ENCODE results near the gene PHF14. TPM values are rescaled to one million over a fixed set of nuclear protein-coding genes. Genes with fewer than 3 reads are reported as not detected.

Gene PHF14
- total RNA-seq, 1 experiment from 2014 or later: 50.8 TPM

DNA sequence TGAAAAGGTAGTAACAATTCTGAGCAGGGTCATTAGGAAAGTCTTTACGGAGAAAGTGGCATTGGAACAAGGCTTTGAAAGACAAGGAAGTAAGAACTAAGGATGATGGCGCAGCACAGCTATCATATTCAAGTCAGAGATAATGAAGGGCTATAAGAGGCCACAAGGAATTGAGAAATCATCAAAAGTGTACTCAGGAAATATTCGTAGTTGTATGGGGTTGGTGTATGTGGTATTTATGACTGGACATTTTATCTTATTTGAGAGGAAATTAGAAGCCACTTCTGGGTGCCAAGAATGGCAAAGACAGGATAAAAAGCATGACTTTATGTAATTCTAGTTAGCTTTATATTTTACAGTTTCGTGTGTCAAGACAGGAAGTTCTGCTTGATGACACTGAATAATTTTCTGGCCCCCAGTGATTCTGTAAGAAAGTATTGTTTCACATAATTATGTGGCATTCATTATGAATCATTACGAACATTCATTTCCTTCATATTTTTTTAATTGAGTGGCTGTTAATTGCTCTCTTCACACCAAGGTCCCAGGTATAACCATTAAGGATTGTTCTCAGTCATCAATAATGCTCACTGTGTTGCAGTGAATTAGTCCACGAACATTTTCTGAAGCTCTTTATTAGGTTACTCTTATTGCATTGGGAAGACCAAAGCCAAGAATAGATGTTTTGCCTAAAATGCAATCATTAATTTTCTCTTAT is 244.3 kb downstream of the PHF14 start:
- H3K18ac ChIP-seq (ENCODE audit: insufficient read length, low read depth, low read length): no peak overlapping the region

More for the DNA sequence above, 244.3 kb downstream of the PHF14 start:
- no CpG with 5 or more reads among the region's 6 CpGs for WGBS (ENCODE audit: extremely low coverage, insufficient read length, low lambda C conversion rate)
- no peaks in the 10 kb centered on the region; the same call in 1 of the 2 replicates for H3K27me3 Mint-ChIP-seq (ENCODE audit: low read depth)
- H2AK5ac ChIP-seq (ENCODE audit: insufficient read length, low read length): no peak overlapping the region
- H3K14ac ChIP-seq (ENCODE audit: insufficient read depth, low read length): no peak overlapping the region
- DNase-seq: no peak
- H3K27me3 ChIP-seq (ENCODE audit: insufficient read depth, low read length): no peaks in the 10 kb centered on the region
- H2BK20ac ChIP-seq (ENCODE audit: low read depth, low read length, poor library complexity, severe bottlenecking): no peak overlapping the region
- H2BK120ac ChIP-seq (ENCODE audit: low read depth, low read length, poor library complexity, severe bottlenecking): no peak overlapping the region
- no peak overlapping the region for H3K4ac ChIP-seq (ENCODE audit: low read depth, low read length)
- H3K56ac ChIP-seq (ENCODE audit: insufficient read length, low read depth, low read length): no peak overlapping the region
- no peaks in the 10 kb centered on the region for H3K4me1 Mint-ChIP-seq
- H3T11ph ChIP-seq (ENCODE audit: low read length): no peak overlapping the region
- H3K9ac ChIP-seq (ENCODE audit: extremely low read depth, insufficient read length, low read length): no peak overlapping the region
- no peak overlapping the region for H2BK12ac ChIP-seq (ENCODE audit: insufficient read length, low read depth, low read length)
- H3K27ac ChIP-seq (ENCODE audit: insufficient read length, low read depth, low read length): no peak overlapping the region
- H3K9me3 ChIP-seq (ENCODE audit: control insufficient read depth, low read depth, low read length): no peaks in the 10 kb centered on the region
- H3K36me3 Mint-ChIP-seq (ENCODE audit: insufficient read depth in 1 of 3, low read depth in 3 of 3): no peaks in the 10 kb centered on the region; a peak in 1 of 7 replicates
- no peak overlapping the region for H2BK5ac ChIP-seq (ENCODE audit: insufficient read length, low read length)
- H4K20me1 ChIP-seq (ENCODE audit: control insufficient read depth, insufficient read depth, insufficient read length): no peaks in the 10 kb centered on the region
- no peak overlapping the region for H2BK15ac ChIP-seq (ENCODE audit: low read depth, low read length)
- H3K4me2 ChIP-seq (ENCODE audit: insufficient read depth, insufficient read length, low read length): no peak overlapping the region
- H3K9me3 Mint-ChIP-seq: peaks cover 0 to 5% of the 10 kb centered on the region in 2 experiments; a peak in 2 of 5 replicates
- no peak overlapping the region for H3K27ac Mint-ChIP-seq
- H3K4me3 Mint-ChIP-seq: no peak overlapping the region
- H3K23ac ChIP-seq (ENCODE audit: insufficient read length, low read depth, low read length): no peak overlapping the region
- H2AFZ ChIP-seq (ENCODE audit: low read length): no peak overlapping the region
- H3K23me2 ChIP-seq (ENCODE audit: insufficient read length, low read depth, low read length, poor library complexity, severe bottlenecking): no peaks in the 10 kb centered on the region
- no peak overlapping the region for H4K8ac ChIP-seq (replicated peaks; ENCODE audit: insufficient read length, low read depth, low read length)
- no peaks in the 10 kb centered on the region for H3K4me1 ChIP-seq (ENCODE audit: insufficient read depth, low read length)
- no peaks in the 10 kb centered on the region for H3K79me2 ChIP-seq (ENCODE audit: insufficient read depth, low read length)
- H3K79me1 ChIP-seq (ENCODE audit: insufficient read depth, low read depth, low read length, poor library complexity, severe bottlenecking): no peaks in the 10 kb centered on the region
- no peak overlapping the region for H4K91ac ChIP-seq (ENCODE audit: insufficient read length, low read depth, low read length)
- H4K5ac ChIP-seq (ENCODE audit: insufficient read length, low read depth, low read length): no peak overlapping the region
- TF ChIP-seq, protein P1, sequence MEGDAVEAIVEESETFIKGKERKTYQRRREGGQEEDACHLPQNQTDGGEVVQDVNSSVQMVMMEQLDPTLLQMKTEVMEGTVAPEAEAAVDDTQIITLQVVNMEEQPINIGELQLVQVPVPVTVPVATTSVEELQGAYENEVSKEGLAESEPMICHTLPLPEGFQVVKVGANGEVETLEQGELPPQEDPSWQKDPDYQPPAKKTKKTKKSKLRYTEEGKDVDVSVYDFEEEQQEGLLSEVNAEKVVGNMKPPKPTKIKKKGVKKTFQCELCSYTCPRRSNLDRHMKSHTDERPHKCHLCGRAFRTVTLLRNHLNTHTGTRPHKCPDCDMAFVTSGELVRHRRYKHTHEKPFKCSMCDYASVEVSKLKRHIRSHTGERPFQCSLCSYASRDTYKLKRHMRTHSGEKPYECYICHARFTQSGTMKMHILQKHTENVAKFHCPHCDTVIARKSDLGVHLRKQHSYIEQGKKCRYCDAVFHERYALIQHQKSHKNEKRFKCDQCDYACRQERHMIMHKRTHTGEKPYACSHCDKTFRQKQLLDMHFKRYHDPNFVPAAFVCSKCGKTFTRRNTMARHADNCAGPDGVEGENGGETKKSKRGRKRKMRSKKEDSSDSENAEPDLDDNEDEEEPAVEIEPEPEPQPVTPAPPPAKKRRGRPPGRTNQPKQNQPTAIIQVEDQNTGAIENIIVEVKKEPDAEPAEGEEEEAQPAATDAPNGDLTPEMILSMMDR (conservative IDR thresholded peaks at IDR 0.05): no peak

Measured in H9 (cell line).